SK-N-SH (cell line): ENCODE results near the gene UVRAG.

Source experiments
- EZH2phosphoT487 ChIP-seq: fragments of 200-600 bp; sonication (generic); IDR thresholded peaks from 2 replicates; pipeline ENCODE4 v1.6.1; 2017; ENCODE audit warnings: low read depth, mixed run types, mild to moderate bottlenecking, antibody characterized with exemption, moderate library complexity, borderline replicate concordance
- POLR2AphosphoS5 ChIP-seq: IDR thresholded peaks from 2 replicates; pipeline ENCODE4 v1.6.1; 2012; ENCODE audit warnings: low read depth, low read length
- TAF1 ChIP-seq: IDR thresholded peaks from 2 replicates; pipeline ENCODE4 v1.6.1; 2012; ENCODE audit warnings: low read depth, mild to moderate bottlenecking, low read length, moderate library complexity, borderline replicate concordance
- TF ChIP-seq, protein P1 (sequence below): fragments of 200-600 bp; sonication (generic); IDR thresholded peaks from 2 replicates; pipeline ENCODE4 v1.6.1; 2017; ENCODE audit warnings: antibody characterized with exemption, mild to moderate bottlenecking, moderate library complexity
- TF ChIP-seq, protein P2 (sequence below): IDR thresholded peaks from 2 replicates; pipeline ENCODE4 v1.4.0; 2012; ENCODE audit warnings: low read depth

DNA sequence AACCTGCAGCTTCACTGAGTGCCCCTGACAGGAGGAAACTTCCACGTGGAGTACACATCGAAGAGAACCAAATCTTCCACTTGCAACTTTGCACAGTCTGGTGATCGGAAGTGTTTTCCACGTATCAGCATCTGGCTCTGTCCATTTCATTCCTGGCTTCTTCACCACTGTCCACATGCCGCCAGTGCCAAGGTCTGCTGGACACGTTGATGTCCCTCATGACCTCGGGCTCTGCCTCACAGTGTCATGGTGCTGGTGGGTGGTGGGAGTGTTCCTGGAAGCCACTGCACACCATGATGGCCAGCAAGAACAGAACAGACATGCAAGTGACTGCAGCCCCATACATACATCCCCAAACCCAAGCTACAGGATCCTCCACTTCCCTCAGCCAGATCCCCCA is 342.9 kb downstream of the UVRAG start:
- TF ChIP-seq, protein P1, sequence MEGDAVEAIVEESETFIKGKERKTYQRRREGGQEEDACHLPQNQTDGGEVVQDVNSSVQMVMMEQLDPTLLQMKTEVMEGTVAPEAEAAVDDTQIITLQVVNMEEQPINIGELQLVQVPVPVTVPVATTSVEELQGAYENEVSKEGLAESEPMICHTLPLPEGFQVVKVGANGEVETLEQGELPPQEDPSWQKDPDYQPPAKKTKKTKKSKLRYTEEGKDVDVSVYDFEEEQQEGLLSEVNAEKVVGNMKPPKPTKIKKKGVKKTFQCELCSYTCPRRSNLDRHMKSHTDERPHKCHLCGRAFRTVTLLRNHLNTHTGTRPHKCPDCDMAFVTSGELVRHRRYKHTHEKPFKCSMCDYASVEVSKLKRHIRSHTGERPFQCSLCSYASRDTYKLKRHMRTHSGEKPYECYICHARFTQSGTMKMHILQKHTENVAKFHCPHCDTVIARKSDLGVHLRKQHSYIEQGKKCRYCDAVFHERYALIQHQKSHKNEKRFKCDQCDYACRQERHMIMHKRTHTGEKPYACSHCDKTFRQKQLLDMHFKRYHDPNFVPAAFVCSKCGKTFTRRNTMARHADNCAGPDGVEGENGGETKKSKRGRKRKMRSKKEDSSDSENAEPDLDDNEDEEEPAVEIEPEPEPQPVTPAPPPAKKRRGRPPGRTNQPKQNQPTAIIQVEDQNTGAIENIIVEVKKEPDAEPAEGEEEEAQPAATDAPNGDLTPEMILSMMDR, result no peak
- TF ChIP-seq EZH2phosphoT487 (no peak), POLR2AphosphoS5 (no peak), TAF1 (no peak)
- TF ChIP-seq, protein P2, sequence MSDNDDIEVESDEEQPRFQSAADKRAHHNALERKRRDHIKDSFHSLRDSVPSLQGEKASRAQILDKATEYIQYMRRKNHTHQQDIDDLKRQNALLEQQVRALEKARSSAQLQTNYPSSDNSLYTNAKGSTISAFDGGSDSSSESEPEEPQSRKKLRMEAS, result no peak
